ENCODE data around the gene DIP2A.
"Not testable (repeated sequence)": the region's sequence is repeated elsewhere in the genome, so short reads cannot be mapped to it uniquely, and the experiment has no call there.

The DIP2A gene

DNA sequence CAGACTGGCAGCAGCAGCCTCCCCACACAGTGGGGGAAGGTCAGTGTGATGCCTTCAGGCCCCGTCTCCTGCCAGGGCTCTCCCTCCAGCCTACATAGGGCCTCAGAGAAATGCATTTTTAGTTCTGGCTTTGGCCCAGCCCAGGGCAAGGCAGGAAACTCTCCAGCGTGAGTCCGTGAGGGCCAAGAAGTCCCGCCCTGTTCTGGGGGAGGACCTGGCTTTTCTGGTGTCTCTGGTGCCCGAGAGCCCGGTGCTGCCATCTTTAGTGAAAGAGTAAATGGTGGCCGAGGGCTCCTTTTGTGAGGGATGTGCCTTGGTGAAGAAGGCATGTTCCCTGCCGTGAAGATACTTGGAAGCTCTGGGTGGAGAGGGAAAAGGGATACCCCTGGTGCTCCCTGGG is 14.8 kb upstream of the DIP2A start:
- DNase-seq (ENCODE audit: low read depth in 2 of 2): no peak

GRCh38 chr21:46448108-46448507 is 10.6 kb upstream of the DIP2A start:
- DNase-seq (ENCODE audit: low read depth in 2 of 2): no peak

DNA sequence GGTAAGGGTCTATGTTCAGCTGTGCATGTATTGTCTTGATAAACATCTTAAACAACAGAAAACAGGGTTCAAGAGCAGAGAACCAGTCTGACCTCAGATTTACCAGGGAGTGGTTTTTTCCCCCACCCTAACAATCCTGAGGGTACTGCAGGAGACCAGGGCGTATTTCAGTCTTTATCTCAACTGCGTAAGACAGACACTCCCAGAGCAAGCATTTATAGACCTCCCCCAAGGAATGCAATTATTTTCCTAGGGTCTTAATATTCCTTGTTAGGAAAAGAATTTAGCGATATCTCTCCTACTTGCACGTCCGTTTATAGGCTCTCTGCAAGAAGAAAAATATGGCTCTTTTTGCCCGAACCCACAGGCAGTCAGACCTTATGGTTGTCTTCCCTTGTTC is 9.8 kb upstream of the DIP2A start:
- DNase-seq (ENCODE audit: low read depth in 2 of 2): not testable (repeated sequence)

GRCh38 chr21:46452710-46453109 is 6.0 kb upstream of the DIP2A start:
- DNase-seq (ENCODE audit: low read depth in 2 of 2): no peak

GRCh38 chr21:46454142-46454541 is 4.5 kb upstream of the DIP2A start:
- DNase-seq (ENCODE audit: low read depth in 2 of 2): no peak

DNA sequence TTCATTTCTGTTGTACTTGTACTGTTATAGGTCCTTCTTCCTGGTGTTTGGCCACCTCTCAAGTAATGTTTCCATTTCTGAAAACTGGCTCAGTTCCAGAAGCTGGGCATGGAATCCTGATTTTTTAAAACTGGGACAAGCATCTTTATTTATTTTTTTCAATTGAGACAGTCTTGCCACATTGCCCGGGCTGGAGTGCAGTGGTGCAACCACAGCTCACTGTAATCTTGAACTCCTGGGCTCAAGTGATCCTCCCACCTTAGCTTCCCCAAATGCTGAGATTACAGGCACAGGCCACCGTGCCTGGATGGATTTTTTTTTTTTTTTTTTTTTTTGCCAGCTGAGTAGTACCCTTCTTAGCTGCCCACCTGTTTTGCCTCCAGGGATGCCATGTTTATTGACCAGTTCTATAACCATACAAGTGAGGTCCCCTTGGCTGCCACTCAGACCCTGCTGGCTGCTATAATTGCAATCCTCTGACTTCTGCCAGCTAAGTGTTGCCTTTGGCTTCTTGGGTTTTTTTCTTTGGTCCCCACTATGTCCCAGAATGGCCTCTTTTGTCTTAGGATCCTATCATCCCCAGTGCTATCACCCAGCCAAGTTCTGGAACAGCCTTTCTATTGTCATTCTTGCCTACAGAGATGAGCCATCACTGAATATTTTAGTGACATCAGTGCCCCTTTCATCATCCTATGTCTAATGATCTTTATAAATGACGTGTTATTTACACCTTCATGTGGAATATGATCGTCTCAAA is 3.9 kb upstream of the DIP2A start:
- DNase-seq (ENCODE audit: low read depth in 2 of 2): no peak

DNA sequence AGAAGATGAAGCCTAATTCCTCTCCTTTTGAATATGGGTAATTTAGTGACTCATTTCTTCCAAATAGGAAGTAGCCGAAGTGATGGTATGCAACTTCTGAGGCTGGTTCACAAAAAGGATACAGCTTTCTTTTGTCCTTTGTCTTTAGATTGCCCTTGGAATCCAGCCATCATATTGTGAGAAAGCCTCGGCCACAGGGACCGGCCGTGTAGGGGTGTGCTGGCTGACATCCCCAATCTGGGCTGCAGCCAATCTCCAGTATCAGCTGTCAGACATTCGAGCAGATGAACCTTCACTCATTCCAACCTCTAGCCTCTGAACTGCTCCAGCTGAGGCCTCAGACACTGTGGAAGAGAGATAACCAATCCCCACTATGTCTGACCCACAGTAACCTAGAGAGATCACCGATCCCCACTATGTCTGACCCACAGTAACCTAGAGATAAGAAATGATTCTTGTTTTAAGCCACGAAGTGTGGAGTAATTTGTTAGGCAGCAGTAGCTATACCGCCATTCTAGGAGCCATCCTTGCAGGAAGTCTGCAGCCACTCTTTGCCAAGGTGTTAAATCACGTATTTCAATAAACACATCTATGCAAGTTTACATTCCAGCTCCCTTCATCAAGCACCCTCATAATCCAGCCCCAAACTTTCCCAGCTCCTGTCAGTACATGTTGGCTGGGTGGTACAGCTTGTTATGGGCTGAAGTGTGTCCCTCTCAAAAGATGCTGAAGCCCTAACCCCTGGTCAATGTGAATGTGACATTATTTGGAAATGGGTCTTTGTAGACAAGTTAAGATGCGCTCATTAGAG is 2.9 kb upstream of the DIP2A start:
- DNase-seq (ENCODE audit: low read depth in 2 of 2): no peak

GRCh38 chr21:46456750-46457149 is 1.9 kb upstream of the DIP2A start:
- DNase-seq (ENCODE audit: low read depth in 2 of 2): no peak

DNA sequence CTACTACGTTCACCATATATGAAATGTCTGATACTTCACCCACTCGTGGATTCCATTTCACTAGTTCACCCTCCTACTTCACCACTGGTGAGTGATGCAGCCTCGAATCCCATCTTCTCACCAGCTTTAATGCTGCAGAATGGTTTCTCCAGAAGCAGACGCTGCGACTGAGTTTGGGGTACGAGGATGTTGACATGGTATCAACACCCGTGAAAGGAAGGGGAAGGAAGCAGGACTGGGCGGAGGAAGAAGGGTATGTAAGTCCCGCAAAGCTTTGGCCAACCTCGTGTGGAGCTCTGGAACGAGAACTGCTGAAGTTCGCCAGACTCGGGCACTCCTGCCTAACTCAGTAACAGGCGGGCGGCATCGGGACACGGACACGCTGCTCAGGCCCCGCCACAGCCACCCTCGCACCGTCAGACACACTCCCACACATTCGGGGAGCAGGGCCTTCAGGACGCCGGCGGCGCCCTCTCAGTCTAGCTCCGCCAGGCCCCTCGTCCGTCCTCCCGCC is 833 bp upstream of the DIP2A start:
- no peak for DNase-seq (ENCODE audit: low read depth in 2 of 2)

DNA sequence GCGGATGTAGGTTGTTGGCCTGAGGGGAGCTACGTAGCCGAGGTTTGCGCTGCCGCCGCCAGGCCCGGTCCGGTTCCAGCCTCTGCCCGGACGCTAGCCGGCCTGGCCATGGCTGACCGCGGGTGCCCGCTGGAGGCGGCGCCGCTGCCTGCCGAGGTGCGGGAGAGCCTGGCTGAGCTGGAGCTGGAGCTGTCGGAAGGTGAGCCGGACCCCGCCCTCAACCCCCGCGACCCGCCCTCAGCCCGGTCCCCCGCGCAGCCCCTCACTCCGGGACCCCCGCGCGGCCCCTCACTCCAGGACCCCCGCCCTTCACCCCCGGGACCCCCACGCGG is 299 bp downstream of the DIP2A start:
- DNase-seq (ENCODE audit: low read depth in 2 of 2): no peak

GRCh38 chr21:46459356-46460112 is 843 bp downstream of the DIP2A start:
- DNase-seq (ENCODE audit: low read depth in 2 of 2): no peak

- no peak for DNase-seq (ENCODE audit: low read depth in 2 of 2)
These were observed 3.2 kb downstream of the DIP2A start for GRCh38 chr21:46461909-46462308.

DNA sequence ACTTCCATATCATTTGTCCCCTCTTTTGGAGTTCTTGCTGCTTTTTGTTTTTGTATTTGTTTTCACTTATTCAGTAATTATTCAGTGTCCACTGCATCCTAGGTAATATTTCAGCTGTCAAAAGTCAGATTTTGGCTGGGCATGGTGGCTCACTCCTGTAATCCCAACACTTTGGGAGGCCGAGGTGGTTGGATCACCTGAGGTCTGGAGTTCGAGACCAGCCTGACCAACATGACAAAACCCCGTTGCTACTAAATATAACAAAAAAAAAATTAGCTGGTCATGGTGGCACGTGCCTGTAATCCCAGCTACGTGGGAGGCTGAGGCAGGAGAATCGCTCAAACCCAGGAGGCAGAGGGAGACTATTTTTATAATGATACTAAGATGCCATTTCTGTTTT is 6.5 kb downstream of the DIP2A start:
- DNase-seq (ENCODE audit: low read depth in 2 of 2): not testable (repeated sequence)

DNA sequence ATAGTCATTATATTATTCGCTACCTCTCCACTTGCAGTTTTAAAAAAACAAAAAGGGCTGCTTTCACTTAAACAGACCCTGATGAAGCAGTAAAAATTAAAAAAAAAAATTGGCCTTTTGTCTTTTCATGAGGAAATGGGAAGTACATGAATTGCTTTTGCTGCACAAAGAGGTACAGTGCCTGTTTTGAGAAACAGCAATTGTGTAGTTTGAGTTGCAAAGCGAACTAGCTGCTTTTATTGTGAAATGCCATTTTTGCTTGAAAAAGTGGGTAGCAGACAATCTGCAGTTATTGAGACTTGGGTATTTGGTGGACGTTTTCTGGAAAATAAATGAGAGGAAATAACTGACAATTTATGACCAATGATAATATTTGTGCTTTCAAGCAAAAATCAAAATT is 7.0 kb downstream of the DIP2A start:
- no peak for DNase-seq (ENCODE audit: low read depth in 2 of 2)

- DNase-seq (ENCODE audit: low read depth in 2 of 2): no peak
These were observed 9.6 kb downstream of the DIP2A start for GRCh38 chr21:46468108-46468774.

- no peak for DNase-seq (ENCODE audit: low read depth in 2 of 2)
These were observed 10.6 kb downstream of the DIP2A start for GRCh38 chr21:46469275-46469674.

DNA sequence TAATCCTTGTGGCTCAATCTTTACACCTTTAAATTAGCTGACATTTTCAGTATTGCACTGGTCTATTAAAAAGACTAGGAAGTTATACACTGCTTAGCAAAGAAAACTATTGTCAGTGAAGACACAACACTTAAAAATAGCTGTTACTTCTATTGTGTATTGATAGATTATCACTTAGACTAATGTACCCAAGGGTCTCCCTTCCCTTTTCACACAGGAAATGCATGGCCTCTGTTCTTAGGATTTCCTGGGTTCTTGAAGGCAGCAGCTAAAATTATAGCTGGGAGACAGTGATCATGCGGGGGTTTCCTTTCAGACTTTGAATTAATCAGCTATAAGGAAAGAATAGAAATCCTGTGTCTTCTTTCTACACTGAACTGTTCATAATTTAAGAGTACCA is 12.8 kb downstream of the DIP2A start:
- DNase-seq (ENCODE audit: low read depth in 2 of 2): no peak

DNA sequence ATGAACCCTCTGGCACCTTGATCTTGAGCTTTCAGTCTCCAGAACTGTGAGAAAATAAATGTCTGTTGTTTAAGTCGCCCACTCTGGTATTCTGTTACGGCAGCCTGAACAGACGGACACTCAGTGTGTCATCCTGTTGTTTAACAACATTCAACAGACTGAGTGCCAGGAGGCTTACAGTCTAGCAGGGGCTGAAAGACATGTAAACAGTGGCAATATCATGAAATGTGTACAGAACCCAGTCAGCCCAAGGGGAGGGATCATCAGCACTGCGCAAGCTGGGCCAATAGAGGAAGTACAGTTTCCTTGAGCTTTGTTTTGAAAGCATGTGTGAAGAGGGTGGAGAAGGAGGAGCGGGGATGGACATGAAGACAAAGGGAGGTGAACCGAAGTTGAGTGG is 13.6 kb downstream of the DIP2A start:
- DNase-seq (ENCODE audit: low read depth in 2 of 2): no peak

DNA sequence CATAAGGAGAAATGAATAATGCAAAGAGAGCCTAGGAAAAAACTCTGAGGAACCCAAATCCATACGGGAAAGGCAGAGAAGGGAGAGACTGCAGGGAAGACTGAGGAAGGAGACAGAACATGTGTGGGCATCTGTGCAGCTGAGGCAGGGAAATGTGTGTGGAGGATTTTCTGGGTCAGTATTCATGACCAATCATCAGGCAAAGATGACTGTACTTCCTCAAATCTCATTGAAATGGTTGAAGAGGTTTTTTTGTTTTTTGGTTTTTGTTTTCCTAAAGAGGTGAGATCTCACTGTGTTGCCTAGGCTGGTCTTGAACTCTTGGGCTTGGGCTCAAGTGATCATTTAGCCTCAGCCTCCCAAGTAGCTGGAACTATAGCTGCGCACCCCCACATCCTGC is 15.7 kb downstream of the DIP2A start:
- no peak for DNase-seq (ENCODE audit: low read depth in 2 of 2)

DNA sequence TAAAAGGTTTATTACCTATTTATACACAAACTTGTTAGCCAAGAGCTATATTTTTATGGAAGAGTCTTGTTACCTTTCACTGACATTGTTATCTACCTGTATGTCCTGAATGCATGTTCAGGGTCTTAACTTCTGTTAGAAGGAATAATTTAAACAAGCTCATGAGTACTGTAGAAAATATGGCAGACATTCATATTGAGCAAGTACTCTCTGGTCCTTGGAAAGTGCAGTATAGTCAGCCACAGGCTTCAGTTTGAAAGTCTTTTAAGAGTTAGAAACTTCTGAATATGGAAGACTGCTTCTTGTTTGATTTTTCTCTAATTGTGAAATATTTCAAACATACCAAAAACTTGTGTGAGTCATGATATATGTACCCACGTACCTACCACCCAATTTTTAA is 16.6 kb downstream of the DIP2A start:
- DNase-seq (ENCODE audit: low read depth in 2 of 2): no peak

DNA sequence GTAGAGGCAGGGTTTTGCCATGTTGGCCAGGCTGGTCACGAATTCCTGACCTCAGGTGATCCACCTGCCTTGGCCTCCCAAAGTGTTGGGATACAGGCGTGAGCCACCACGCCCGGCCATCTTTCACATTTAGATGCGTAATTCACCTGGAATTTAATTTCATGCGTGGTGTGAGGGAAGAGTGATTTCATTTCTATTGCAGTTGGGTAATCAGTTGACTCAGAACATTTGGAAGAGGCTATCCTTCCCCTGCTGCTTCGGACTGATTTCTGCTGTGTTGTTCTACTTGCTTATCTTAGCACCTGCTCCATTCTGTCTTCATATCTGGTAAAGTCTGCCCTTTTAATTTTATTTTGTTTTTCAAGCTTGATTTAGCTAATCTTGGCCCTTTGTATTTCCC is 19.1 kb downstream of the DIP2A start:
- no peak for DNase-seq (ENCODE audit: low read depth in 2 of 2)

DNA sequence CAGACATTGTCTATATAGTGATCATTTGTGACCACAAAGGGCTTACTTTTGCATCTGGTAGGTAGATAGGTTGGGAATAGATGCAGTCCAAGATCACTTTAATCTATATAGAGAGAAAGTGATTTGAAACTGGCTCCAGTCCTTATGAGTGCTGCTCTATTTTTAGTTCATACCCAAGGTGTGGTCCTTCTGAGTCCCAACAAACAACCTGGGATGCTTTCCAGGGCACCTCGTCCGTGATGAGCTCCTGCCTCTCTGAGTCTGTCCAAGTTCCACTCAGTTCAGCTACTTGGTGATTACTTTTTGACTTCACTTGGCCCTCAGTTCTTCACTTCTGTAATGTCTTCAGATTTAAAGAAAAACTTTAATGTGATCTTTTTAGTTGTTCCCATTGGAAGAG is 20.2 kb downstream of the DIP2A start:
- DNase-seq (ENCODE audit: low read depth in 2 of 2): no peak

Data from stimulated activated CD8-positive, alpha-beta memory T cell treated with anti-CD3 and anti-CD28 coated beads, Interleukin-15, amount 100 ng/mL, for 48 hours (primary cell).